Kidney (tissue), 14 donors: ENCODE data around the gene SHH. TPM values are rescaled to one million over a fixed set of nuclear protein-coding genes. Genes with fewer than 3 reads are reported as not detected.

Experiments
- DNase-seq, 5 donors: peaks; one replicate each; pipeline ENCODE4 v3.0.0-alpha.2; 2013 to 2020
- FAIRE-seq: peaks from 2 replicates; lab custom pipeline; 2012; peaks lifted over from hg19 to GRCh38; lab: Jason Lieb, UNC
- H3K27ac ChIP-seq, 2 donors: one replicate each; pipeline ENCODE4 v1.7.0; 2013; ENCODE audit warnings: low read depth in 2 of 2, low read length in 2 of 2, inconsistent platforms in 1 of 2
- H3K27me3 ChIP-seq: one replicate; pipeline ENCODE4 v1.7.1; 2013; ENCODE audit warnings: low read length, inconsistent platforms; ENCODE audit not compliant: control insufficient read depth, insufficient read depth
- H3K36me3 ChIP-seq, 3 donors: one replicate each; pipeline versions ENCODE4 v1.7.0 to v1.7.1; 2013; ENCODE audit warnings: low read length in 3 of 3, control low read depth in 1 of 3, inconsistent platforms in 1 of 3; ENCODE audit not compliant: insufficient read depth in 3 of 3, control insufficient read depth in 2 of 3
- H3K4me1 ChIP-seq, 3 donors: one replicate each; pipeline versions ENCODE4 v1.7.0 to v1.7.1; 2013; ENCODE audit warnings: low read length in 3 of 3, inconsistent platforms in 1 of 3, low read depth in 1 of 3; ENCODE audit not compliant: control insufficient read depth in 2 of 3, insufficient read depth in 2 of 3
- H3K4me3 ChIP-seq, 3 donors: one replicate each; pipeline versions ENCODE4 v1.7.0 to v1.8.1; 2013; ENCODE audit warnings: low read length in 3 of 3, control low read depth in 1 of 3, inconsistent platforms in 1 of 3
- H3K9ac ChIP-seq, 3 donors: one replicate each; pipeline versions ENCODE4 v1.7.0 to v1.7.1; 2013; ENCODE audit warnings: low read length in 3 of 3, control low read depth in 1 of 3, inconsistent platforms in 1 of 3
- H3K9me3 ChIP-seq, 3 donors: one replicate each; pipeline versions ENCODE4 v1.7.0 to v1.7.1; 2013; ENCODE audit warnings: low read length in 3 of 3, control low read depth in 1 of 3, inconsistent platforms in 1 of 3; ENCODE audit not compliant: control insufficient read depth in 2 of 3, insufficient read depth in 1 of 3
- intact Hi-C: fragments of 100-400 bp; cut with DNase I; formaldehyde crosslinking; loops from one replicate; pipeline ENCODE4 v1.11.1; 2022
- polyA plus RNA-seq: library from polyadenylated mRNA; stranded (reverse); fragments of 350-450 nt; fragmentation: Illumina TruSeq; extraction: RNeasy Lipid Tissue Mini Kit (QIAGEN cat#74804); gene quantifications from one replicate; pipeline ENCODE4 v1.2.3, GENCODE V29; 2014; ENCODE audit warnings: low read depth, low replicate concordance; ENCODE audit not compliant: insufficient read depth
- total RNA-seq: library from RNA; stranded (reverse); fragmentation: NEBNext Ultra II Directional; extraction: Animal tissue kit (Norgen Biotek cat#: 25700); gene quantifications from one replicate; pipeline ENCODE4 v1.2.1, GENCODE V29; 2021
- TF ChIP-seq, protein P1 (sequence below): IDR thresholded peaks from 3 replicates; pipeline ENCODE4 v1.5.1; 2012; ENCODE audit warnings: mild to moderate bottlenecking, moderate library complexity, borderline replicate concordance; ENCODE audit not compliant: insufficient read depth; ENCODE audit errors: extremely low read depth
- donor health status: control.
- donor health status: control.
- donor health status: control.
- donor health status: control.
- donor health status: control.
- donor health status: DM: yes; HTN: yes; CAD: no.
- donor health status: Normal renal cell carcinoma (clear cell type).

SHH gene
- total and polyA plus RNA-seq, 2 donors from 2014 or later, result 2.0 to 15.2 TPM

DNA sequence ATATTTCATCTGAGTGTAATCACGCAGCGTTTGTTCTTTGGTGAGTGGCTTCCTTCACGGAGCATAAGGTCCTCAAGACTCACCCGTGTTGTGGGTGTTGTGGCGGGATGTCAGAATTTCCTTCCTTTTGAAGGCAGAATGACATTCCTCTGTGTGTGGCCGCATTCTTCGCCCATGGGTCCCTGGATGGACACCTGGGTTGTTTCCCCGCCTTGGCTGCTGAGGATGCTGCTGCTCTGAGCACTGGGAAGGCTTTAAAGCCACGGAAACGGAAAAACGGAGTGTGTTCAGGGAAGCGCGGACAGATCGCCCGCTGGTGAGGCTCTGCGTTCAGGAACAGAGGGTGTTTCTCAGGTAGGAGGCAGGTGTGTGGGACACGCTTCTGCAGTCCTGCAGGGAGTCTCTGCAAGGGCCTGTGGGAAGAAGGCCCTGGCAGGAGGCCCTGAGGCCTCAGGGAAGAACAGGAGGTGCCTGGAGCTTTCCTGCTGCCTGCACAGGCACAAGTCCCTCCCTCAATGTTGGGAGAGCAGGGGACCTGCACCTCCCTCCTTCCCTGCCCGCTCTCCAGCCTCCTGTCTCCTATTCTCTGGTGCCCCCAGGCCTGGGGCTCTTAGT, 35.7 kb upstream of the SHH start:
- TF ChIP-seq, protein P1, sequence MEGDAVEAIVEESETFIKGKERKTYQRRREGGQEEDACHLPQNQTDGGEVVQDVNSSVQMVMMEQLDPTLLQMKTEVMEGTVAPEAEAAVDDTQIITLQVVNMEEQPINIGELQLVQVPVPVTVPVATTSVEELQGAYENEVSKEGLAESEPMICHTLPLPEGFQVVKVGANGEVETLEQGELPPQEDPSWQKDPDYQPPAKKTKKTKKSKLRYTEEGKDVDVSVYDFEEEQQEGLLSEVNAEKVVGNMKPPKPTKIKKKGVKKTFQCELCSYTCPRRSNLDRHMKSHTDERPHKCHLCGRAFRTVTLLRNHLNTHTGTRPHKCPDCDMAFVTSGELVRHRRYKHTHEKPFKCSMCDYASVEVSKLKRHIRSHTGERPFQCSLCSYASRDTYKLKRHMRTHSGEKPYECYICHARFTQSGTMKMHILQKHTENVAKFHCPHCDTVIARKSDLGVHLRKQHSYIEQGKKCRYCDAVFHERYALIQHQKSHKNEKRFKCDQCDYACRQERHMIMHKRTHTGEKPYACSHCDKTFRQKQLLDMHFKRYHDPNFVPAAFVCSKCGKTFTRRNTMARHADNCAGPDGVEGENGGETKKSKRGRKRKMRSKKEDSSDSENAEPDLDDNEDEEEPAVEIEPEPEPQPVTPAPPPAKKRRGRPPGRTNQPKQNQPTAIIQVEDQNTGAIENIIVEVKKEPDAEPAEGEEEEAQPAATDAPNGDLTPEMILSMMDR, result no peak
- H3K27ac ChIP-seq, result no peak overlapping the region
- H3K4me1 ChIP-seq, result peaks cover 0 to 5% (median 0%) of the 10 kb centered on the region in 3 donors
- no peak overlapping the region for H3K9ac ChIP-seq
- no peaks in the 10 kb centered on the region for H3K36me3 ChIP-seq
- intact Hi-C loops, result no loop called here
- H3K4me3 ChIP-seq, result no peak overlapping the region
- FAIRE-seq (no peak), DNase-seq (no peak)
- no peaks in the 10 kb centered on the region for H3K9me3 ChIP-seq
- H3K27me3 ChIP-seq, result no peaks in the 10 kb centered on the region

DNA sequence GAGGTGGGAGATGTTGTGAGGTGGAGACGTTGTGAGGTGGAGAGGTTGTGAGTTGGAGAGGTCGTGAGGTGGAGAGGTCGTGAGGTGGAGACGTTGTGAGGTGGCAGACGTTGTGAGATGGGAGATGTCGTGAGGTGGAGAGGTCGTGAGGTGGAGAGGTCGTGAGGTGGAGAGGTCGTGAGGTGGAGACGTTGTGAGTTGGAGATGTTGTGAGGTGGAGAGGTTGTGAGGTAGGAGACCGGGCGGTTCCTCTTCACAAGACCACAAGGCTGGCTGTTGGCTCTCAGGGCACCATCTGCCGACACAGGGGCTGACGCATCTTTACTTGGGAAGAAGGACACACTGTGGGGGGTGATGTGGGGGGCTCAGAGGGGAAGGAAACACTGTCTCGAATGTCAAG, 34.7 kb upstream of the SHH start:
- no peak for FAIRE-seq
- H3K9me3 ChIP-seq, result no peaks in the 10 kb centered on the region
- intact Hi-C loops, result no loop called here
- H3K4me1 ChIP-seq, result peaks cover 0 to 5% (median 0%) of the 10 kb centered on the region in 3 donors
- no peaks in the 10 kb centered on the region for H3K27me3 ChIP-seq
- TF ChIP-seq, protein P1, result no peak
- H3K9ac ChIP-seq, result no peak overlapping the region
- no peaks in the 10 kb centered on the region for H3K36me3 ChIP-seq
- DNase-seq, result no peak
- no peak overlapping the region for H3K27ac ChIP-seq
- no peak overlapping the region for H3K4me3 ChIP-seq

DNA sequence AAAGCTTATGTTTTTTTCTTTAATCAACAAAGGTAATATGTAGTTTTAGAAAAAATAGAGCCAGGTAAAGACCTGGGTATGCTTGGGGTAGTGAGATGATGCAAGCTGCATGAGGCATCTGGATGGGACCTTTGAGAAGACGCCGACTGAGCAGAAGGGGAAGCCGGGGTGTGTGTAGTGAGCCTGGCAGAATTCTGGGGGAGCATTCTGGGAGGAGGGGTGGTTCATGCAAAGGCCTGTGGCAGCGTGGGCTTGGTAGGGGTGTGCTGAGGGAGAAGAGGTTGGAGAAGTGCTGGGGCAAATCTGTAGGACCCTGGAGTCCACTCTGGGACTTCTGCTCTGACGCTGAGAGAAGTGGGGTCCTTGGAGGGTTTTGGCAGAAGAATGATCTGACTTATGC, 33.9 kb upstream of the SHH start:
- no peak overlapping the region for H3K27ac ChIP-seq
- FAIRE-seq, result no peak
- no peaks in the 10 kb centered on the region for H3K27me3 ChIP-seq
- no peaks in the 10 kb centered on the region for H3K36me3 ChIP-seq
- DNase-seq, result no peak
- no peak overlapping the region for H3K9ac ChIP-seq
- peaks cover 0 to 5% (median 0%) of the 10 kb centered on the region in 3 donors for H3K4me1 ChIP-seq
- no peak overlapping the region for H3K4me3 ChIP-seq
- no peaks in the 10 kb centered on the region for H3K9me3 ChIP-seq
- intact Hi-C loops, result no loop called here
- TF ChIP-seq, protein P1, result no peak

DNA sequence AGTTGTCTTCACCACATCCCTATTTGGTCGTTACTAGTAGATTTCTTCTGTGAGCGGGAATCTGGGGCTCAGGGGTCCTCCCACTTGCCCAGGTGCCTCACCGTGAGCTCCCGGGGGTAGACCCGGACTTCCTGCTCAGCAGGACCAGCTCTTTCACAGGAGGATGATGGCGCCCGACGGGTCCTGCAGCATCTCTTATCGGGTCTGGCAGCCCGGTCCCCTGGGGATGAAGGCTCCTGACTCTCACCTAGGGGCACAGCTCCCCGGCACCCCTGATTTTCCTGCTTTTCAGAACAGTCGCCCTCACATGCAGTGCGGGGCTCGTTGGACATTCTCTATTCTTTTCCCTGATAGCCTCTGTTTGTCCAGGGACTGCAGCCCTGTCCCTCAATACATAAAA, 33.0 kb upstream of the SHH start:
- no peak for FAIRE-seq
- H3K9me3 ChIP-seq, result no peaks in the 10 kb centered on the region
- no peak overlapping the region for H3K27ac ChIP-seq
- H3K4me1 ChIP-seq, result peaks cover 0 to 5% (median 0%) of the 10 kb centered on the region in 3 donors
- DNase-seq, result no peak
- TF ChIP-seq, protein P1, result no peak
- H3K36me3 ChIP-seq, result no peaks in the 10 kb centered on the region
- no peaks in the 10 kb centered on the region for H3K27me3 ChIP-seq
- no peak overlapping the region for H3K9ac ChIP-seq
- intact Hi-C loops, result no loop called here
- H3K4me3 ChIP-seq, result no peak overlapping the region
